ENCODE results near the gene PLCH1. TPM values are rescaled to one million over a fixed set of nuclear protein-coding genes. Genes with fewer than 3 reads are reported as not detected.

The PLCH1 gene
- total and polyA plus RNA-seq, 2 donors (not counting 1 experiment from before 2014, with no cell fraction given), result 0.27 TPM; not detected in 1

- ATAC-seq (ENCODE audit: low read depth) (no peak), DNase-seq (no peak)
- Mint-ChIP-seq H3K4me3 (no peak overlapping the region), H3K27ac (no peak overlapping the region), H3K27me3 (no peaks in the 10 kb centered on the region), H3K9me3 (ENCODE audit: insufficient read depth) (no peaks in the 10 kb centered on the region), H3K4me1 (no peaks in the 10 kb centered on the region)
- Histone ChIP-seq H2AFZ (ENCODE audit: insufficient read depth, low read depth, low read length, poor library complexity, severe bottlenecking) (no peak overlapping the region), H3K9me3 (ENCODE audit: control extremely low read depth in 1 of 3, control insufficient read depth in 2 of 3, insufficient read depth in 1 of 3, low read length in 2 of 3) (no peaks in the 10 kb centered on the region), H3K4me3 (ENCODE audit: control extremely low read depth in 1 of 5, extremely low read depth in 1 of 5, insufficient read depth in 1 of 5, low read depth in 2 of 5, low read length in 4 of 5) (no peak overlapping the region), H3K4me1 (ENCODE audit: control insufficient read depth in 2 of 2, insufficient read depth in 2 of 2, low read length in 2 of 2) (no peaks in the 10 kb centered on the region), H4K20me1 (ENCODE audit: control insufficient read depth, insufficient read depth, low read length, poor library complexity, severe bottlenecking) (no peaks in the 10 kb centered on the region), H3K27ac (ENCODE audit: low read length in 2 of 2) (no peak overlapping the region), H3K79me2 (ENCODE audit: control insufficient read depth, insufficient read depth, low read length) (no peaks in the 10 kb centered on the region), H3K9ac (ENCODE audit: low read length) (no peak overlapping the region), H3K27me3 (replicated peaks in 1 of 4; ENCODE audit: control extremely low read depth in 1 of 4, control insufficient read depth in 3 of 4, insufficient read depth in 4 of 4, low read length in 3 of 4) (no peaks in the 10 kb centered on the region), H3K4me2 (replicated peaks; ENCODE audit: low read depth, low read length, poor library complexity, severe bottlenecking) (no peak overlapping the region), H3K36me3 (replicated peaks in 1 of 2; ENCODE audit: control extremely low read depth in 1 of 2, control insufficient read depth in 1 of 2, extremely low read depth in 1 of 2, insufficient read depth in 2 of 2, low read length in 1 of 2) (no peaks in the 10 kb centered on the region)
- TF ChIP-seq CTCF (IDR thresholded peaks at IDR 0.05) (no peak), EZH2 (IDR thresholded peaks at IDR 0.05; ENCODE audit: borderline replicate concordance, insufficient read depth, low read depth, low read length, poor library complexity, severe bottlenecking) (no peak)
- ChIA-PET CTCF (no interaction called here), POLR2A (no interaction called here)
- 80% methylated on average over 5 of the region's 5 CpGs for WGBS (ENCODE audit: insufficient coverage)
- intact Hi-C loops (cut with micrococcal nuclease), result no loop called here
These were observed 86.9 kb downstream of the PLCH1 start for GRCh38 chr3:155658006-155658405.

- DNase-seq, result no peak
- Histone ChIP-seq H3K9ac (ENCODE audit: low read length) (no peak overlapping the region), H3K4me1 (ENCODE audit: control insufficient read depth in 2 of 2, insufficient read depth in 2 of 2, low read length in 2 of 2) (no peaks in the 10 kb centered on the region), H4K20me1 (ENCODE audit: control insufficient read depth, insufficient read depth, low read length, poor library complexity, severe bottlenecking) (no peaks in the 10 kb centered on the region), H3K4me2 (replicated peaks; ENCODE audit: low read depth, low read length, poor library complexity, severe bottlenecking) (no peak overlapping the region), H3K79me2 (ENCODE audit: control insufficient read depth, insufficient read depth, low read length) (no peaks in the 10 kb centered on the region), H2AFZ (ENCODE audit: insufficient read depth, low read depth, low read length, poor library complexity, severe bottlenecking) (no peak overlapping the region), H3K4me3 (ENCODE audit: control extremely low read depth in 1 of 5, extremely low read depth in 1 of 5, insufficient read depth in 1 of 5, low read depth in 2 of 5, low read length in 4 of 5) (no peak overlapping the region), H3K9me3 (ENCODE audit: control extremely low read depth in 1 of 3, control insufficient read depth in 2 of 3, insufficient read depth in 1 of 3, low read length in 2 of 3) (no peaks in the 10 kb centered on the region), H3K27me3 (replicated peaks in 1 of 4; ENCODE audit: control extremely low read depth in 1 of 4, control insufficient read depth in 3 of 4, insufficient read depth in 4 of 4, low read length in 3 of 4) (no peaks in the 10 kb centered on the region), H3K36me3 (replicated peaks in 1 of 2; ENCODE audit: control extremely low read depth in 1 of 2, control insufficient read depth in 1 of 2, extremely low read depth in 1 of 2, insufficient read depth in 2 of 2, low read length in 1 of 2) (no peaks in the 10 kb centered on the region), H3K27ac (ENCODE audit: low read length in 2 of 2) (no peak overlapping the region)
- Mint-ChIP-seq H3K9me3 (ENCODE audit: insufficient read depth) (no peaks in the 10 kb centered on the region), H3K4me3 (no peak overlapping the region), H3K27ac (no peak overlapping the region), H3K27me3 (no peaks in the 10 kb centered on the region), H3K4me1 (no peaks in the 10 kb centered on the region)
- TF ChIP-seq EZH2 (IDR thresholded peaks at IDR 0.05; ENCODE audit: borderline replicate concordance, insufficient read depth, low read depth, low read length, poor library complexity, severe bottlenecking) (no peak), CTCF (IDR thresholded peaks at IDR 0.05) (no peak)
- ChIA-PET CTCF (no interaction called here), POLR2A (no interaction called here)
- ATAC-seq (ENCODE audit: low read depth), result no peak
- intact Hi-C loops (cut with micrococcal nuclease), result no loop called here
- WGBS (ENCODE audit: insufficient coverage), result no CpG with 5 or more reads among the region's 4 CpGs
These were observed 87.7 kb downstream of the PLCH1 start for GRCh38 chr3:155657161-155657560.

Measured in B cell (primary cell).